ENCODE results near the gene DBP. TPM values are rescaled to one million over a fixed set of nuclear protein-coding genes. Genes with fewer than 3 reads are reported as not detected.
A peak's percentile ranks its signal among the peaks of the same experiment; 100 is the strongest.

Gene DBP
- total and polyA plus RNA-seq, 2 donors (not counting 1 experiment from before 2014, with no cell fraction given) = 4.8 to 23.6 TPM

DNA sequence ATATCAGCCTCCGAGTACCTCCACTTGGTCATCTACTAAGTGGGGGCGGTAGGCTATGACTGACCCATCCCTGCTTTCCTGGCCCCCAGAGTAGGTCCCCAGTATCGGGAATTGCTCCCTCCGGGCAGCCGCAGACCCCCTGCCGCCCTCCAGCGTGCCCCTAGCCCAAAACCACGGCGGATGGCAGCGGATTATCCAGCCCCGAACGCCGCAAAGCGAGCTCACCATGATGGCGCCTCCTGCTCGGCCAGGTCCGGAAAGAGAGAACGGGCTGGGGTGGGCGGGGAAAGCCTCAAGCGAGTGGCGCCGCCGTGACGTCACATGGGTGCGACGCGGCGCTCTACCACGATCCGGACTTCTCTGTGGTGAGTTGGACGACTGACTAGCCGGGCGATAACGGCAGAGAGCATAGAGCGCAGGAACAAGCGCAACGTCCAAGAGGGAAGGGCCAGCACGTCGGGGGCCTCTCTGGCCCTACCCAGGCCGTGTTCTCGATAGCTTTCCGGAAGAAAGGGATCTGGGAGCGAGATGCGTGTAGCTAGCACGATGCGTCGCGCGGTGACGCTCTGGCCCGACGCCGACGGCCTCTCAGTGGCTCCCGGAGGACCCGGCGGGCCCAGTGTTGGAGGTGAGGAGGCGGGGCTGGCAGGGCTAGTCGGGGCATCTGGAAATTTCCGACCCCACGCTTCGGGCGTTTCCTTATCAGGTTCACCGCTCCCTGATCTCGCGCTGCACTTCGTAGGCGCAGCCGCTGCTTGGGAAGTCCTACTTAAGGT is 18.1 kb downstream of the DBP start, which contains the start of the genes RPL18 and SPHK2:
Gene RPL18, minus strand, starts transcription at position 263 of the 776 bp plus-strand sequence. Its CDS starts 35 bp downstream, at position 228.
Gene SPHK2, plus strand, starts transcription at position 591 of the 776 bp plus-strand sequence. CDS start 1,009 bp downstream, outside the sequence.
- peak; percentile 100 for DNase-seq (ENCODE audit: low read depth in 2 of 2)
- Histone ChIP-seq H3K27ac (ENCODE audit: insufficient read depth, low read length) (peak within 1 kb of the TSS; percentile 88), H3K79me2 (ENCODE audit: control insufficient read depth, insufficient read depth, low read length) (peaks cover 37% of the 10 kb centered on the region), H3K4me2 (ENCODE audit: extremely low read depth, insufficient read depth, low read length) (peak within 1 kb of the TSS; percentile 100), H2AFZ (ENCODE audit: low read length) (peak within 1 kb of the TSS; percentile 65), H3K4me1 (ENCODE audit: control insufficient read depth, extremely low read depth, insufficient read depth, low read length) (peaks cover 19% of the 10 kb centered on the region), H3K27me3 (ENCODE audit: control insufficient read depth, insufficient read depth, low read length) (no peaks in the 10 kb centered on the region), H3K9me3 (ENCODE audit: control insufficient read depth, insufficient read depth, low read depth, low read length) (no peaks in the 10 kb centered on the region), H3K36me3 (ENCODE audit: control insufficient read depth, insufficient read depth, low read length) (peaks cover 28% of the 10 kb centered on the region), H4K20me1 (ENCODE audit: control insufficient read depth, extremely low read depth, insufficient read depth, low read length) (peaks cover 2% of the 10 kb centered on the region), H3K9ac (ENCODE audit: insufficient read depth, low read length) (peak within 1 kb of the TSS; percentile 92), H3K4me3 (replicated peaks in 1 of 4; ENCODE audit: control extremely low read depth in 1 of 4, insufficient read depth in 1 of 4, low read depth in 3 of 4, low read length in 4 of 4) (peak within 1 kb of the TSS; percentile 79 to 99 (median 93))
- no peak for TF ChIP-seq EZH2 (IDR thresholded peaks at IDR 0.05; ENCODE audit: low read length, missing control alignments)
- TF ChIP-seq, protein P1, sequence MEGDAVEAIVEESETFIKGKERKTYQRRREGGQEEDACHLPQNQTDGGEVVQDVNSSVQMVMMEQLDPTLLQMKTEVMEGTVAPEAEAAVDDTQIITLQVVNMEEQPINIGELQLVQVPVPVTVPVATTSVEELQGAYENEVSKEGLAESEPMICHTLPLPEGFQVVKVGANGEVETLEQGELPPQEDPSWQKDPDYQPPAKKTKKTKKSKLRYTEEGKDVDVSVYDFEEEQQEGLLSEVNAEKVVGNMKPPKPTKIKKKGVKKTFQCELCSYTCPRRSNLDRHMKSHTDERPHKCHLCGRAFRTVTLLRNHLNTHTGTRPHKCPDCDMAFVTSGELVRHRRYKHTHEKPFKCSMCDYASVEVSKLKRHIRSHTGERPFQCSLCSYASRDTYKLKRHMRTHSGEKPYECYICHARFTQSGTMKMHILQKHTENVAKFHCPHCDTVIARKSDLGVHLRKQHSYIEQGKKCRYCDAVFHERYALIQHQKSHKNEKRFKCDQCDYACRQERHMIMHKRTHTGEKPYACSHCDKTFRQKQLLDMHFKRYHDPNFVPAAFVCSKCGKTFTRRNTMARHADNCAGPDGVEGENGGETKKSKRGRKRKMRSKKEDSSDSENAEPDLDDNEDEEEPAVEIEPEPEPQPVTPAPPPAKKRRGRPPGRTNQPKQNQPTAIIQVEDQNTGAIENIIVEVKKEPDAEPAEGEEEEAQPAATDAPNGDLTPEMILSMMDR (conservative IDR thresholded peaks at IDR 0.05 in 1 of 2, IDR thresholded peaks at IDR 0.05 in 1 of 2; ENCODE audit: low read depth in 1 of 2, low read length in 2 of 2) = peak in 1 of 2 donors; percentile 3

DNA sequence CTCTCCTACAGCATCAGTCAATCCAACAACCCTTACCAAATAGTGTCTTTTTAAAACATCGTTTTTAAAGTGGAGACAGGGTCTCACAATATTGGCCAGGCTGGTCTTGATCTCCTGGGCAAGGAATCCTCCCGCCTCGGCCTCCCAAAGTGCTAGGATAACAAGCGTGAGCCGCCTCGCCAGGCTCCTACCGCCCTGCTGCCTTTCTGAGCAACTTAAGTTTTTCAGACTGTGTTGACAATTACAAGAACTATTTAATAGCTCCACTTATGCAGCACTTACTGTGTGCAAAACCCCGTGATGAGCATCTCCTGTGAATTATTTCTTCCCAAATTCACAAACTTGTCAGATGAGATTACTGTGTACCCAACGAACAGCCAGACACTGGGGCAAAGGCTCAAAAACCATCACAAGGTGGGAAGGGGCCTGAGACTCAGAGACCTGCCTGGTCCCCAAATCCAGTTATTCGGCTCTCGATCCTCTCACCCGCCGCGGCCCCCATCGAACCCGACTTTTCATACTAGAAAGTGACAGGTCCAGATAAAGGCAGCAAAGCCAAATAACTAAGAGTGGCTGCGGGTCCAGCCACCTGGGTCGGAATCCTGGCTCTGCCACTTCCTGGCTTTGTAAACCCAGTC is 18.8 kb downstream of the DBP start:
- H2AFZ ChIP-seq (ENCODE audit: low read length) = no peak overlapping the region
- H3K79me2 ChIP-seq (ENCODE audit: control insufficient read depth, insufficient read depth, low read length) = peaks cover 37% of the 10 kb centered on the region
- peaks cover 28% of the 10 kb centered on the region for H3K36me3 ChIP-seq (ENCODE audit: control insufficient read depth, insufficient read depth, low read length)
- peak overlapping the region; percentile 100 for H3K4me2 ChIP-seq (ENCODE audit: extremely low read depth, insufficient read depth, low read length)
- peak overlapping the region; percentile 86 for H3K27ac ChIP-seq (ENCODE audit: insufficient read depth, low read length)
- peaks cover 14% of the 10 kb centered on the region for H3K4me1 ChIP-seq (ENCODE audit: control insufficient read depth, extremely low read depth, insufficient read depth, low read length)
- H3K4me3 ChIP-seq (replicated peaks in 1 of 4; ENCODE audit: control extremely low read depth in 1 of 4, insufficient read depth in 1 of 4, low read depth in 3 of 4, low read length in 4 of 4) = peak overlapping the region; percentile 79 to 99 (median 93)
- TF ChIP-seq, protein P1 (conservative IDR thresholded peaks at IDR 0.05 in 1 of 2, IDR thresholded peaks at IDR 0.05 in 1 of 2; ENCODE audit: low read depth in 1 of 2, low read length in 2 of 2) = no peak
- no peak for TF ChIP-seq EZH2 (IDR thresholded peaks at IDR 0.05; ENCODE audit: low read length, missing control alignments)
- H3K9me3 ChIP-seq (ENCODE audit: control insufficient read depth, insufficient read depth, low read depth, low read length) = no peaks in the 10 kb centered on the region
- peak overlapping the region; percentile 92 for H3K9ac ChIP-seq (ENCODE audit: insufficient read depth, low read length)
- no peak for DNase-seq (ENCODE audit: low read depth in 2 of 2)
- peaks cover 2% of the 10 kb centered on the region for H4K20me1 ChIP-seq (ENCODE audit: control insufficient read depth, extremely low read depth, insufficient read depth, low read length)
- H3K27me3 ChIP-seq (ENCODE audit: control insufficient read depth, insufficient read depth, low read length) = no peaks in the 10 kb centered on the region
